ENCODE results near the gene LRRTM2.
A peak's percentile ranks its signal among the peaks of the same experiment; 100 is the strongest.

The LRRTM2 gene

DNA sequence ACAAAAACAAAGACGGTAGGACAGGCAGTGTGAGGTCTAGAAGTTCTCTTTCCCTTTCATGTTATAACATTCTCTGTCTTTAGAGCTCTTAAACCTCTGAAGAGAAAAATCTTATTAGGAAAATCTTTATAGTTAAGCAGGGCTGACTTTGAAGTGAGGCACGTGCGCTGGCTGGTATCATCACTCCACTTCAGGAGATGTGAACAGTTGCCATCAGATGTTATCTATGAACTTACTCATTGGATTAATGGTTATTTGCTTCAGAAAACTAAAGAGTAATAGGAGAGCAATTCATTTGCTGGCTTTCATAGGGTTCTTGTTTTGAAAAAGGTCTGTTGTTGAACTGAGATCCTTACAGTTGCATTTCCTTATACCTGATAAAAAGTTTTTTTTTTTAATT, 25.7 kb downstream of the LRRTM2 start:
- Histone ChIP-seq H3K4me3 (no peak overlapping the region), H3K9me3 (no peaks in the 10 kb centered on the region), H3K27me3 (no peaks in the 10 kb centered on the region), H3K4me1 (peaks cover 0 to 78% (median 40%) of the 10 kb centered on the region in 4 donors), H3K36me3 (no peaks in the 10 kb centered on the region), H3K27ac (peak overlapping the region in 1 of 2 donors; percentile 7)
- intact Hi-C loops (cut with DNase I; ENCODE audit: low total_unique reads) = no loop called here
- DNase-seq = no peak
- TF ChIP-seq, protein P1, sequence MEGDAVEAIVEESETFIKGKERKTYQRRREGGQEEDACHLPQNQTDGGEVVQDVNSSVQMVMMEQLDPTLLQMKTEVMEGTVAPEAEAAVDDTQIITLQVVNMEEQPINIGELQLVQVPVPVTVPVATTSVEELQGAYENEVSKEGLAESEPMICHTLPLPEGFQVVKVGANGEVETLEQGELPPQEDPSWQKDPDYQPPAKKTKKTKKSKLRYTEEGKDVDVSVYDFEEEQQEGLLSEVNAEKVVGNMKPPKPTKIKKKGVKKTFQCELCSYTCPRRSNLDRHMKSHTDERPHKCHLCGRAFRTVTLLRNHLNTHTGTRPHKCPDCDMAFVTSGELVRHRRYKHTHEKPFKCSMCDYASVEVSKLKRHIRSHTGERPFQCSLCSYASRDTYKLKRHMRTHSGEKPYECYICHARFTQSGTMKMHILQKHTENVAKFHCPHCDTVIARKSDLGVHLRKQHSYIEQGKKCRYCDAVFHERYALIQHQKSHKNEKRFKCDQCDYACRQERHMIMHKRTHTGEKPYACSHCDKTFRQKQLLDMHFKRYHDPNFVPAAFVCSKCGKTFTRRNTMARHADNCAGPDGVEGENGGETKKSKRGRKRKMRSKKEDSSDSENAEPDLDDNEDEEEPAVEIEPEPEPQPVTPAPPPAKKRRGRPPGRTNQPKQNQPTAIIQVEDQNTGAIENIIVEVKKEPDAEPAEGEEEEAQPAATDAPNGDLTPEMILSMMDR (IDR thresholded peaks at IDR 0.05) = no peak

DNA sequence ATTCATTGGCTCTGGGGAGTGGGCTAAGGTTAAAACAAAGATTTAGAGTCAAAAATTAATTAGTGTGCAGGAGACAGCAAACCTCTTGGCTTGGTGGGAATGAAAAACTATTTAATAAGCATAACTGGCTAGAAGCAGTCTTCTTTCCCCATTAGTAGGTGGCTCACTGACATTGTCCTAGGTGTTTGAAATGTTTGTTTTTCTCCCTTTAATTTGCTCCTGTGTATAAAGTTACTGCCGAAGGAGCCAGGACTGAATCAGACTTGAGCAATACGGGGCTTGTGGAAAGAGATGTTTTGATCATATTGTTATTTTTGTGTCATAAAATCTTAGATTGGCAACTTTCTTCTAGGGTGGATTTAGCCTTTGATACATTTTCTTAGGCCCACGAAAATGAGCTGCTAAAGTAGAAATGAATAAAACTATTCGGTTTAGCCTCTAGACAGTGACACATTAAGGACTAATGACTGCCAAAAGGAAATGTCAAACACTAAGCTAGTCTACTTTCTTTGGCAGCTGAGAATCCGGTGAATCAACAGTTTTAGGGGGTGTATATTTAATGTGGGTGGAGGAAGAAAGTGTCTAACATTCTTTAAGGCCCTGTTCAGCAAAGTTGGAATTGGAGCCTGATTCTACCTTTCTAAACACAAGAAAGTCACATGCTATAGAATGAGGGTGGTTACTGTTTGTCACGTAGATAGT, 30.2 kb downstream of the LRRTM2 start:
- H3K9me3 ChIP-seq = no peaks in the 10 kb centered on the region
- H3K27ac ChIP-seq = peak overlapping the region; percentile 41 to 51
- no peaks in the 10 kb centered on the region for H3K27me3 ChIP-seq
- H3K36me3 ChIP-seq = no peaks in the 10 kb centered on the region
- intact Hi-C loops (cut with DNase I; ENCODE audit: low total_unique reads) = no loop called here
- DNase-seq = no peak
- H3K4me3 ChIP-seq = no peak overlapping the region
- TF ChIP-seq, protein P1 (IDR thresholded peaks at IDR 0.05) = no peak
- peaks cover 0 to 98% (median 52%) of the 10 kb centered on the region in 4 donors for H3K4me1 ChIP-seq

DNA sequence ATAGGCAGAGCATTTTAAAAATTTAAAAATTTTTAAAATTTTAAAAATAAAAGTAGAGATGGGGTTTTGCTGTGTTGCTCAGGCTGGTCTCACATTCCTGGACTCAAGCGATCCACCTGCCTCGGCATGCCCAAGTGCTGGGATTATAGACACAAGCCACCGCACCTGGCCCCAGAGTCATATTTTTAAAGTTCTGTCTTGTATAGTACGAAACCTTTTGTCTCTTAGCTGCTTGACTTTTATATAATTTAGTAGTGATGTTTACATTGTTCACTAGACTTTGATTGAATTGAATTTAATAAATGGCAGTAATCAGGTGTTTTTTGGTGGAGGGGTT, 31.0 kb downstream of the LRRTM2 start:
- H3K4me1 ChIP-seq = peaks cover 0 to 98% (median 44%) of the 10 kb centered on the region in 4 donors
- intact Hi-C loops (cut with DNase I; ENCODE audit: low total_unique reads) = no loop called here
- TF ChIP-seq, protein P1 (IDR thresholded peaks at IDR 0.05) = no peak
- H3K27ac ChIP-seq = peak overlapping the region; percentile 41 to 51
- H3K36me3 ChIP-seq = no peaks in the 10 kb centered on the region
- H3K9me3 ChIP-seq = no peaks in the 10 kb centered on the region
- DNase-seq = no peak
- H3K4me3 ChIP-seq = no peak overlapping the region
- no peaks in the 10 kb centered on the region for H3K27me3 ChIP-seq

DNA sequence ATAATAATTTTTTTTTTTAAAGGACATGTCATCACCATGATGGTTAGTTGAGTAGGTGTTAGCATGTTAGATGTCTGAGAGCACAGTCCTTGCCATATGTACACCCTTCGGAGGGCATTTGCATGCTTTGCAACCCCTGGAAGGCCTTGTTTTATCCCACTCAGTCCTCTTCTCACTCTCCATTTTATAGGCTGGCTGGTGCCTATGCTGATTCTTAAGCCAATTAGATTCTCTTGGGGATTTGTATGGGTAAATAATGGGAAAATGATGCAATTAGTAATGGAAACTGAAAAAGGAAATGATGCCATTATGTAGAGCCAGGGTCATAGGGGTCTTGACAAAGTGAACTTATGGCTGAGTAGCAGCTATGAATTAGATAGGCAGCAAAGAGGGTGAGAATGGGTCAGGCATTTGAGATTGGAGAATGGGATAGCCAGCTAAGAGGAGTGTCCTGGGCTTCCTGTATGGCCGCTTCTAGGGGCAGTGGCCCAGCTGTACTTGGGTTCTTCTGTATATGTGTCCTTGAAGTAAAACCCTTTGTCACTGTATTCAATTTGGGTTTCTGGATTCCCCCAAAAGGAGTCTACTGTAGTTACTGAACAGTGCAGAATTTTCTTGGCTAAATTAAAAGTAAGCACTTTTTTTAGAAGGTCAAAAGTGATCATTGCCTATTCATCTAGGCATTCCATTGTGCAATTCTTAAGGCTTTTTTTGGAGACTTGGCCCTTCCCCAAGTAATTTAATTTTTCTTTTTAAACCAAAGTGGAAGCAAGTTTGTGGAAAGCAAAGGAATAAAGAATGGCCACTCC, 31.6 kb downstream of the LRRTM2 start:
- Histone ChIP-seq H3K9me3 (no peaks in the 10 kb centered on the region), H3K4me3 (no peak overlapping the region), H3K27me3 (no peaks in the 10 kb centered on the region), H3K27ac (peak overlapping the region; percentile 41 to 51), H3K4me1 (peaks cover 0 to 92% (median 41%) of the 10 kb centered on the region in 4 donors), H3K36me3 (no peaks in the 10 kb centered on the region)
- TF ChIP-seq, protein P1 (IDR thresholded peaks at IDR 0.05) = no peak
- no peak for DNase-seq
- intact Hi-C loops (cut with DNase I; ENCODE audit: low total_unique reads) = no loop called here

DNA sequence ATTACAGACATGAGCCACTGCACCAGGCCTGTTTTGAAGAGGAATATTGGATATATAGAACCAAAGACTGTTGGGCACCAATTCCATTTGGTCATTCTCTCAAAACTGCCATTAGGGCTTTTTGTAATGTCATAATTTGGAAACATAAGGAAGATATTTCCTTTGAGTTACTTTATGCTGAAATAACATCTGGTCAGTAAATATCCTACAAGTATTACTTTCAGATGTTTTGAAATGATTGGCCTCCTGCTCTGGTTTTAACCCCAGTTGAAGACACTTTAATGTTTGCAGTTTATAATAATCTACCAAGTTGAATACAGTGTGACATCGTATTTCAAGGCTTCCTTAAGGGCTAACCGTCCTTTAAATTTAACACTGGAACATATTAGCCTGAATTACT, 33.6 kb downstream of the LRRTM2 start:
- DNase-seq = no peak
- intact Hi-C loops (cut with DNase I; ENCODE audit: low total_unique reads) = no loop called here
- TF ChIP-seq, protein P1 (IDR thresholded peaks at IDR 0.05) = no peak
- Histone ChIP-seq H3K27ac (no peak overlapping the region), H3K4me1 (peaks cover 0 to 74% (median 36%) of the 10 kb centered on the region in 4 donors), H3K9me3 (no peaks in the 10 kb centered on the region), H3K36me3 (no peaks in the 10 kb centered on the region), H3K27me3 (no peaks in the 10 kb centered on the region), H3K4me3 (no peak overlapping the region)
